Activated T-helper 1 cell treated with anti-CD3 and anti-CD28 coated beads, Interleukin-12 subunit alpha, Interleukin-12 subunit beta, Interleukin-2, Interleukin-4 antibody, amounts not matched to agents 30 ng/mL and 10 ng/mL and 1 ng/mL, durations not matched to agents 14 hours and 24 hours and 36 hours (primary cell): ENCODE measurements around the gene NPS. TPM values are rescaled to one million over a fixed set of nuclear protein-coding genes. Genes with fewer than 3 reads are reported as not detected.

Experiments
- DNase-seq: peaks from one replicate; pipeline ENCODE4 v3.0.0; 2021; ENCODE audit warnings: low spot score
- H3K27ac Mint-ChIP-seq: one replicate; pipeline ENCODE4 v1.8.0; 2021; ENCODE audit warnings: mild to moderate bottlenecking, mixed read lengths
- H3K27me3 Mint-ChIP-seq: one replicate; pipeline ENCODE4 v1.8.0; 2022; ENCODE audit warnings: mild to moderate bottlenecking, moderate library complexity, mixed read lengths; ENCODE audit not compliant: insufficient read depth
- H3K36me3 Mint-ChIP-seq: one replicate; pipeline ENCODE4 v1.8.0; 2021; ENCODE audit warnings: low read depth, mixed read lengths
- H3K4me1 Mint-ChIP-seq: one replicate; pipeline ENCODE4 v1.8.0; 2021; ENCODE audit warnings: low read depth, mixed read lengths
- H3K4me3 Mint-ChIP-seq: one replicate; pipeline ENCODE4 v1.8.0; 2021; ENCODE audit warnings: mild to moderate bottlenecking, moderate library complexity, mixed read lengths
- H3K9me3 Mint-ChIP-seq: one replicate; pipeline ENCODE4 v1.8.0; 2021; ENCODE audit warnings: mixed read lengths
- intact Hi-C: fragments of 100-400 bp; cut with micrococcal nuclease; formaldehyde crosslinking; loops from one replicate; pipeline ENCODE4 v1.15.1; 2024
- total RNA-seq: library from RNA; stranded (reverse); gene quantifications from 2 replicates; pipeline ENCODE4 v1.2.3, GENCODE V29; 2022

Gene NPS
- total RNA-seq, 1 donor from 2014 or later, result not detected

GRCh38 chr10:127569210-127569609 is 20.1 kb downstream of the NPS start:
- H3K4me1 Mint-ChIP-seq, result no peaks in the 10 kb centered on the region
- DNase-seq, result no peak
- no peak overlapping the region for H3K4me3 Mint-ChIP-seq
- H3K36me3 Mint-ChIP-seq, result no peaks in the 10 kb centered on the region
- no peaks in the 10 kb centered on the region for H3K9me3 Mint-ChIP-seq
- no peak overlapping the region for H3K27ac Mint-ChIP-seq
- no peaks in the 10 kb centered on the region for H3K27me3 Mint-ChIP-seq
- intact Hi-C loops, result no loop called here

- H3K4me1 Mint-ChIP-seq, result no peaks in the 10 kb centered on the region
Observed at GRCh38 chr10:127570036-127570435, 20.9 kb downstream of the NPS start.

GRCh38 chr10:127571386-127571785 is 22.3 kb downstream of the NPS start:
- Mint-ChIP-seq H3K9me3 (no peaks in the 10 kb centered on the region), H3K4me3 (no peak overlapping the region), H3K27me3 (no peaks in the 10 kb centered on the region), H3K27ac (no peak overlapping the region), H3K4me1 (no peaks in the 10 kb centered on the region), H3K36me3 (no peaks in the 10 kb centered on the region)
- intact Hi-C loops, result no loop called here
- DNase-seq, result no peak

More at GRCh38 chr10:127570036-127570435, 20.9 kb downstream of the NPS start:
- Mint-ChIP-seq H3K36me3 (no peaks in the 10 kb centered on the region), H3K9me3 (no peaks in the 10 kb centered on the region), H3K4me3 (no peak overlapping the region), H3K27me3 (no peaks in the 10 kb centered on the region), H3K27ac (no peak overlapping the region)
- intact Hi-C loops, result no loop called here
- DNase-seq, result no peak

GRCh38 chr10:127576051-127576450 is 26.9 kb downstream of the NPS start:
- no peak for DNase-seq
- Mint-ChIP-seq H3K4me3 (no peak overlapping the region), H3K36me3 (no peaks in the 10 kb centered on the region), H3K4me1 (no peaks in the 10 kb centered on the region), H3K9me3 (no peaks in the 10 kb centered on the region), H3K27ac (no peak overlapping the region), H3K27me3 (no peaks in the 10 kb centered on the region)
- intact Hi-C loops, result no loop called here

GRCh38 chr10:127576740-127577161 is 27.6 kb downstream of the NPS start:
- DNase-seq, result no peak
- H3K4me3 Mint-ChIP-seq, result no peak overlapping the region
- no peaks in the 10 kb centered on the region for H3K4me1 Mint-ChIP-seq
- no peaks in the 10 kb centered on the region for H3K27me3 Mint-ChIP-seq
- H3K9me3 Mint-ChIP-seq, result no peaks in the 10 kb centered on the region
- H3K27ac Mint-ChIP-seq, result no peak overlapping the region
- intact Hi-C loops, result no loop called here
- H3K36me3 Mint-ChIP-seq, result no peaks in the 10 kb centered on the region

- Mint-ChIP-seq H3K27ac (no peak overlapping the region), H3K27me3 (no peaks in the 10 kb centered on the region), H3K36me3 (no peaks in the 10 kb centered on the region), H3K4me1 (no peaks in the 10 kb centered on the region), H3K9me3 (no peaks in the 10 kb centered on the region), H3K4me3 (no peak overlapping the region)
- DNase-seq, result no peak
- intact Hi-C loops, result no loop called here
Observed at GRCh38 chr10:127577376-127578258, 28.5 kb downstream of the NPS start.

GRCh38 chr10:127578259-127578960 is 29.3 kb downstream of the NPS start:
- intact Hi-C loops, result no loop called here
- no peaks in the 10 kb centered on the region for H3K27me3 Mint-ChIP-seq

GRCh38 chr10:127578961-127579305 is 29.8 kb downstream of the NPS start:
- Mint-ChIP-seq H3K4me1 (no peaks in the 10 kb centered on the region), H3K4me3 (no peak overlapping the region), H3K27ac (no peak overlapping the region), H3K9me3 (no peaks in the 10 kb centered on the region), H3K36me3 (no peaks in the 10 kb centered on the region), H3K27me3 (no peaks in the 10 kb centered on the region)
- DNase-seq, result no peak
- intact Hi-C loops, result no loop called here

More at GRCh38 chr10:127578259-127578960, 29.3 kb downstream of the NPS start:
- Mint-ChIP-seq H3K9me3 (no peaks in the 10 kb centered on the region), H3K4me3 (no peak overlapping the region), H3K4me1 (no peaks in the 10 kb centered on the region), H3K27ac (no peak overlapping the region), H3K36me3 (no peaks in the 10 kb centered on the region)
- no peak for DNase-seq

GRCh38 chr10:127579640-127580039 is 30.5 kb downstream of the NPS start:
- Mint-ChIP-seq H3K27me3 (no peaks in the 10 kb centered on the region), H3K36me3 (no peaks in the 10 kb centered on the region), H3K4me1 (no peaks in the 10 kb centered on the region), H3K9me3 (no peaks in the 10 kb centered on the region), H3K4me3 (no peak overlapping the region), H3K27ac (no peak overlapping the region)
- no peak for DNase-seq
- intact Hi-C loops, result no loop called here

GRCh38 chr10:127580822-127581221 is 31.7 kb downstream of the NPS start:
- Mint-ChIP-seq H3K4me1 (no peaks in the 10 kb centered on the region), H3K36me3 (no peaks in the 10 kb centered on the region), H3K27me3 (no peaks in the 10 kb centered on the region), H3K27ac (no peak overlapping the region), H3K4me3 (no peak overlapping the region), H3K9me3 (no peaks in the 10 kb centered on the region)
- intact Hi-C loops, result no loop called here
- DNase-seq, result no peak

- no peak overlapping the region for H3K27ac Mint-ChIP-seq
- no peak overlapping the region for H3K4me3 Mint-ChIP-seq
- no peaks in the 10 kb centered on the region for H3K4me1 Mint-ChIP-seq
- H3K36me3 Mint-ChIP-seq, result no peaks in the 10 kb centered on the region
- H3K9me3 Mint-ChIP-seq, result no peaks in the 10 kb centered on the region
- intact Hi-C loops, result no loop called here
- H3K27me3 Mint-ChIP-seq, result no peaks in the 10 kb centered on the region
- no peak for DNase-seq
Observed at GRCh38 chr10:127585519-127586023, 36.5 kb downstream of the NPS start.

GRCh38 chr10:127587668-127588365 is 38.7 kb downstream of the NPS start:
- DNase-seq, result no peak
- Mint-ChIP-seq H3K4me1 (no peaks in the 10 kb centered on the region), H3K4me3 (no peak overlapping the region), H3K36me3 (no peaks in the 10 kb centered on the region), H3K9me3 (no peaks in the 10 kb centered on the region), H3K27me3 (no peaks in the 10 kb centered on the region), H3K27ac (no peak overlapping the region)
- intact Hi-C loops, result no loop called here

GRCh38 chr10:127592586-127592985 is 43.5 kb downstream of the NPS start:
- H3K27ac Mint-ChIP-seq, result no peak overlapping the region
- H3K36me3 Mint-ChIP-seq, result no peaks in the 10 kb centered on the region
- no peak for DNase-seq
- H3K9me3 Mint-ChIP-seq, result no peaks in the 10 kb centered on the region
- H3K27me3 Mint-ChIP-seq, result no peaks in the 10 kb centered on the region
- no peaks in the 10 kb centered on the region for H3K4me1 Mint-ChIP-seq
- intact Hi-C loops, result no loop called here
- no peak overlapping the region for H3K4me3 Mint-ChIP-seq
